Peyer's patch (tissue), 4 donors: ENCODE results near the gene KLHDC9. TPM values are rescaled to one million over a fixed set of nuclear protein-coding genes. Genes with fewer than 3 reads are reported as not detected.

ENCODE experiments used
- DNase-seq, 3 donors: peaks; one replicate each; pipeline ENCODE4 v3.0.0-alpha.2; 2017 to 2019
- H3K27ac ChIP-seq, 4 donors: fragments of 200-600 bp; sonication (generic); one replicate each; pipeline ENCODE4 v1.5.1; 2016 to 2019
- H3K27me3 ChIP-seq, 2 donors: fragments of 200-600 bp; sonication (generic); one replicate each; pipeline ENCODE4 v1.5.1; 2019
- H3K36me3 ChIP-seq, 3 donors: fragments of 200-600 bp; sonication (generic); one replicate each; pipeline ENCODE4 v1.5.1; 2016 to 2019
- H3K4me1 ChIP-seq, 4 donors: fragments of 200-600 bp; sonication (generic); one replicate each; pipeline ENCODE4 v1.5.1; 2016 to 2019
- H3K4me3 ChIP-seq, 4 donors: fragments of 200-600 bp; sonication (generic); 1 replicate in 3 of 4; 2 replicates in 1 of 4; pipeline ENCODE4 v1.5.1; 2016 to 2019; ENCODE audit warnings: mild to moderate bottlenecking in 1 of 4
- H3K9me3 ChIP-seq, 4 donors: fragments of 200-600 bp; sonication (generic); one replicate each; pipeline ENCODE4 v1.5.1; 2016 to 2019; ENCODE audit warnings: mild to moderate bottlenecking in 1 of 4
- CTCF ChIP-seq, 6 experiments: fragments of 450-650 bp in 4 of 6; fragments of 200-600 bp in 2 of 6; sonication (generic) in 1 of 6; IDR thresholded peaks; one replicate each; pipeline ENCODE4 v1.5.1; 2017 to 2019; ENCODE audit warnings: antibody characterized with exemption in 6 of 6, mild to moderate bottlenecking in 3 of 6, moderate library complexity in 1 of 6
- POLR2A ChIP-seq, 2 donors: fragments of 450-650 bp; IDR thresholded peaks; one replicate each; pipeline ENCODE4 v1.5.1; 2017; ENCODE audit warnings: antibody characterized with exemption in 2 of 2, mild to moderate bottlenecking in 2 of 2, moderate library complexity in 2 of 2
- total RNA-seq, 4 donors: library from RNA; depleted of rRNA; stranded (reverse); fragments of >200 nt; gene quantifications; one replicate each; pipeline ENCODE4 v1.1.0, GENCODE V29; 2016

The KLHDC9 gene
- total RNA-seq, 4 donors from 2014 or later, result 2.1 to 4.8 (median 2.4) TPM; not detected in 1

- no peaks in the 10 kb centered on the region for H3K27me3 ChIP-seq
- TF ChIP-seq POLR2A (IDR thresholded peaks at IDR 0.05), result no peak
- no peak for TF ChIP-seq CTCF (IDR thresholded peaks at IDR 0.05)
- H3K36me3 ChIP-seq, result no peaks in the 10 kb centered on the region
- H3K4me3 ChIP-seq, result no peak overlapping the region
- H3K4me1 ChIP-seq, result peaks cover 0 to 5% (median 0%) of the 10 kb centered on the region in 4 donors
- no peak overlapping the region for H3K27ac ChIP-seq
- DNase-seq, result peak in 1 of 3 donors; percentile 9
- no peaks in the 10 kb centered on the region for H3K9me3 ChIP-seq
These were observed 5.5 kb upstream of the KLHDC9 start for GRCh38 chr1:161092621-161093028.

GRCh38 chr1:161094481-161094880 lies 3.7 kb upstream of the KLHDC9 start:
- TF ChIP-seq POLR2A (IDR thresholded peaks at IDR 0.05) (no peak), CTCF (IDR thresholded peaks at IDR 0.05) (no peak)
- no peaks in the 10 kb centered on the region for H3K27me3 ChIP-seq
- no peak overlapping the region for H3K27ac ChIP-seq
- no peak overlapping the region for H3K4me3 ChIP-seq
- DNase-seq, result peak in 1 of 3 donors; percentile 15
- H3K36me3 ChIP-seq, result no peaks in the 10 kb centered on the region
- peaks cover 0 to 11% (median 4%) of the 10 kb centered on the region in 4 donors for H3K4me1 ChIP-seq
- no peaks in the 10 kb centered on the region for H3K9me3 ChIP-seq

- TF ChIP-seq POLR2A (IDR thresholded peaks at IDR 0.05) (no peak), CTCF (IDR thresholded peaks at IDR 0.05) (no peak)
- Histone ChIP-seq H3K9me3 (no peaks in the 10 kb centered on the region), H3K4me1 (peaks cover 0 to 11% (median 4%) of the 10 kb centered on the region in 4 donors), H3K36me3 (no peaks in the 10 kb centered on the region), H3K27ac (no peak overlapping the region), H3K4me3 (no peak overlapping the region), H3K27me3 (no peaks in the 10 kb centered on the region)
- no peak for DNase-seq
These were observed 2.9 kb upstream of the KLHDC9 start for GRCh38 chr1:161095230-161095629.

- H3K4me3 ChIP-seq, result no peak overlapping the region
- no peaks in the 10 kb centered on the region for H3K9me3 ChIP-seq
- H3K27ac ChIP-seq, result no peak overlapping the region
- no peaks in the 10 kb centered on the region for H3K27me3 ChIP-seq
- TF ChIP-seq POLR2A (IDR thresholded peaks at IDR 0.05) (no peak), CTCF (IDR thresholded peaks at IDR 0.05) (no peak)
- DNase-seq, result no peak
- H3K36me3 ChIP-seq, result peaks cover 0 to 8% (median 0%) of the 10 kb centered on the region in 3 donors
- H3K4me1 ChIP-seq, result peaks cover 0 to 11% (median 4%) of the 10 kb centered on the region in 4 donors
These were observed 2.1 kb upstream of the KLHDC9 start for GRCh38 chr1:161096015-161096414.

DNA sequence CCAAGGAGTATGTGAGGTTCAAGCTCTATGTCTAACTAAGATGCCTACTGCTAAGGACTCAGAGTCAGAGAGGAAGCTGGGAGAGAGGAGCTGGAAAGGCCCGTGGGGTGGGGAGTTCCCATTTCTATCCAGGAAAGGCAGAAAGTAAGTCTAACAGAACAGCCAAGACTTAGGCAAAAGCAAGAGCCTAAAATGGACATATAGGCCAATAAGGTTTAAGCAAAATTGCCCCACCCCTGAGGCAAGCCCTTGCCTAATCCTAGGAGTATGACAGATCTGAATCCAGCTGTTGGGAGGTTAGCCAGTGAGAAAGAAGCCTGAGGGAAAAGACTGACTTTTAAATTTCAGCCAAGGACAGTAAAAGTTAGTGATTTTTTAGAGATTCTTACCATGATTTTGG lies 1.6 kb upstream of the KLHDC9 start:
- Histone ChIP-seq H3K4me1 (peaks cover 0 to 11% (median 4%) of the 10 kb centered on the region in 4 donors), H3K27ac (no peak overlapping the region), H3K36me3 (peaks cover 0 to 13% (median 0%) of the 10 kb centered on the region in 3 donors), H3K9me3 (no peaks in the 10 kb centered on the region), H3K27me3 (no peaks in the 10 kb centered on the region), H3K4me3 (no peak overlapping the region)
- DNase-seq, result no peak
- no peak for TF ChIP-seq CTCF (IDR thresholded peaks at IDR 0.05)
- TF ChIP-seq POLR2A (IDR thresholded peaks at IDR 0.05), result no peak
